Measurements from ENCODE around the gene ZBTB8A.
"Not testable (repeated sequence)": the region's sequence is repeated elsewhere in the genome, so short reads cannot be mapped to it uniquely, and the experiment has no call there.

ZBTB8A gene

DNA sequence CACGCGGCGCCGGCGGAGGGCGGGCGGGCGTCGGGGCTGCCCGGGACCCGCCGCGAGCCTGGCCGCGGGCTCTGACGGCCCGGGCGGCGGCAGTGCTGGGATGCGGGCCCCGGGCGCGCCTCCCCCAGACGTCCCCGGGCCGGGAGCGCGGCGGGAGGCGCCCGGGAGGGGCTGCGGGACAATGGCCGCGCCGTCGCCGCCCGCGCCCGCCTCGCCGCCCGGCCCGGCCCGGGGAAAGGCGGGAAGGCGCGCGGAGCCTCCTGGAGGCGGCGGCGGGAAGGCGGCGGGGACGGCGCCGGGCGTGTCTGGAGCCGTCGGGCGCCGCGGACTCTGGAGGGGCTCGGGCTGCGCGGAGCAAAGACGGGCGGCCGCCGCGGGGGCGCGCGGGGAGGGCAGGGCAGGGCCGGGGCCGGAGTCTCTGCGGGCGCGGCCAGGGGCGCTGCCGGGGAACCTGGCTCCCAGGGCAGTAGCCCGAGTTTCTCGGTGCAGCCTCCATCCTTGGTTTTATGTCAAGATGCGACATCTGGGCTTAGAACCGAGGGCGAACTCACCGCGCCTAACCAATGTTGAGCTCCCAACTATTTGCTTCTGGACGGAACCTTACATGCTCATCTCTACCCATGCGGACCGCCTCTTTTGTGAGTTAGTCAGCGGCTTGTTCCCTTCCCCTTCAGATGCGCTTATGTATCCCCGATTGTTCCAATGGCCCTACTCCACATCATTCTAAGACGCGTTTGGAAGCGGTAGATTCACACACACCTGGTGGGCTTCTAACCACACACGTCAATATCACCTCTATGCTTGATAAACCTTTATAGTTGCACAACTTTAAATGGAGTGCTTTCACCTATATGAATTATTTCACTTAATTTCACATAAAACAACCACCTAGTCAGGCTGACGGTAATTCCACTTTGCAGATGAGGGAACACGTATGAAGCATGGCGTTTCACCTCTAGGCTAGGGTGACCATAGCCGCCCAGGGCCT lies 651 bp downstream of the ZBTB8A start:
- DNase-seq = no peak

DNA sequence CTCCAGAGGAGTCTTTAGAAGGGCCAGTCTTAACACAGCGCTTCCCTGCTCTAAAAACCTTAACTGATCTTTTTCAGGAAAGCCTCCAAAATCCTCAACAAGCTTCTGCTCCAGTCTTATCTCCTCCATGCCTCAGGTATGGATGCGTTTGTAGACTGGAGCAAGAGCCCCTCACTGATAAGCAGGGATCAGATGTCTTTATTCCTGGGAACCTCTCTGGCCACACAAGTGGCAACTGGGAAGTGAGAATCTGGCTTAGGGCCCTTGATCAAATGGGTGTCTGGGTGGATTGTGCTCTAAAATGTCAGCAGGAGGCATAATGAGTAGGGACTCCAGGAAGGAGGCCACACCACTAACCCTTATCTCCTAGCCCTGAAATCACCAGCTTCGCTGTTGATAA lies 1.4 kb downstream of the ZBTB8A start:
- no peak for DNase-seq

DNA sequence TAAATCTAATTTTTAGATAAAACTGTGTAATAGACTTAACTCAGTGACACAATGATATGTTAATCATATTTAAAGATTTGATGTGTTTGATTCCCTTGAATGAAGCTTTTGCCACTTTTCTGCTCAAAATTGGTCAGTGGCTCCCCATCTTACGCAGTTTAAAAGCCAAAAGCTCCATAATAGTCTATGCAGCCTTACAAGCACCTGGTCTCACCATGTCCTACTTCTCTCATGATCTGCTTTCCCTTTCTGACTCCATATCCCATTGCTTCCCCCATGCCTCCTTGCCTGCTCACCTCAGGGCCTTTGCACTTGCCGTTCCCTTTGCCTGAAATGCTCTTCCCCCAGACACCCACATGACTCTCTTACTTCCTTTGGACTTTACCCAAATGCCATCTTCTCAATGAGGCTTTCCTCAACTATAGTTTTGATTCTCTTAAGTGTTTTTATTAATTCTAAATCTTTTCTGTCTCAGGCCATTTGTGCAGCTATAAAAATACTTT lies 1.9 kb downstream of the ZBTB8A start:
- DNase-seq = no peak

DNA sequence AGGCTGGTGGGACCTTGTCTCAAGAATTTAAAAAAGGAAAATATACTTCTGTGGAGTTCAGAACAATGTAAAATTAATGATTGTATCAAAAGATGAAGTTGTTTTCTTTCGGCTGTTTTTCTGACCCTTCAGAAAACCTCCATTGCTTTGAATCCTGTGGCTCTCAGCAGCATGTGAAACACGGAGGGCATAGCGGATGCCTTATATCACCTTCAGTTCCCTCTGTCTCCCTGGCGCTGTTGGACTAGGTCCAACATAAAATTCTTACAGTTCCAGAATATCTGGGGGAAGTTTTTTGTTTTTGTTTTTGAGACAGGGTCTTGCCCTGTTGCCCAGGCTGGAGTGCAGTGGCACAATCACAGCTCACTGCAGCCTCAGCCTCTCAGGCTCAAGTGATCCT lies 7.4 kb downstream of the ZBTB8A start:
- no peak for DNase-seq

DNA sequence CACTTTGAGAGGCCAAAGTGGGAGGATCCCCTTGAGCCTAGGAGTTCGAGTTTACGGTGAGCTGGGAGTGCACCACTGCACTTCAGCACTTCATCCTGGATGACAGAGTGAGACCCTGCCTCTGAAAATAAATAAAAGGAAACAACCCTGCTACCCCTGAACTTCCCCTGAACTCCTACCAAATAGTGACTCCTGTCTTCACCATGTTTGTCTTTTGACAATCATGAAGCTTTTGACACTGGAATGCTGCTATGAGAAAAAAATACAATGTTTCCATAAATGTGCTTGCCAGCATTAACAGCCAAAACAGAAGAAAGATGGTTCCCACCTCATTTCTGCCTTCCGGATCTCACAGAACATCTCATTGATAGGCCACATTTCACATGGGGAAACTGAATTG lies 10.4 kb downstream of the ZBTB8A start:
- no peak for DNase-seq

DNA sequence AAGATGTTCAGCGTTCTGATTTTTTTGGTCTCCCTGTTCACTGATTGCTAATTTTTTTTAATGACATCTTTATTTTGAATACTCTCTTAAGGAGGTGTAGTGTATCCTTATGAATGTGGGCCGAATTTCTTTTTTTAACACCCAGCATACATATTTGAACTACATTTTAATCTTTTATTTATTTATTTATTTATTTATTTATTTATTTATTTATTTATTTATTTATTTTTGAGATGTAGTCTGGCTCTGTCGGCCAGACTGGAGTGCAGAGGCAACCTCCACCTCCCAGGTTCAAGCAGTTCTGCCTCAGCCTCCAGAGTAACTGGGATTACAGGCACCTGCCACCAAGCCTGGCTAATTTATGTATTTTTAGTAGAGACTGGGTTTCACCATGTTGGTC lies 15.1 kb downstream of the ZBTB8A start:
- no peak for DNase-seq

DNA sequence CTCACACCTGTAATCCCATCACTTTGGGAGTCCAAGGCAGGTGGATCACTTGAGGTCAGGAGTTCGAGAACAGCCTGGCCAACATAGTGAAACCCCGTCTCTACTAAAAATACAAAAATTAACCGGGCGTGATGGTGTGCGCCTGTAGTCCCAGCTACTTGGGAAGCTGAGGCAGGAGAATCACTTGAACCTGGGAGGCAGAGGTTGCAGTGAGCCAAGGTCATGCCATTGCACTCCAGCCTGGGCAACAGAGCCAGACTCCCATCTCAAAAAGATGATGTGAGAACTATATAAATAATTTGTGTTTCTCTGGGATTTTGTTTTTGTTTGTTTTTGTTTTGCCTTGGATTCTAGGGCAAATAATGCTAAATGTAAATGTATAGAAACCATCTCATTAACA lies 17.8 kb downstream of the ZBTB8A start:
- not testable (repeated sequence) for DNase-seq

DNA sequence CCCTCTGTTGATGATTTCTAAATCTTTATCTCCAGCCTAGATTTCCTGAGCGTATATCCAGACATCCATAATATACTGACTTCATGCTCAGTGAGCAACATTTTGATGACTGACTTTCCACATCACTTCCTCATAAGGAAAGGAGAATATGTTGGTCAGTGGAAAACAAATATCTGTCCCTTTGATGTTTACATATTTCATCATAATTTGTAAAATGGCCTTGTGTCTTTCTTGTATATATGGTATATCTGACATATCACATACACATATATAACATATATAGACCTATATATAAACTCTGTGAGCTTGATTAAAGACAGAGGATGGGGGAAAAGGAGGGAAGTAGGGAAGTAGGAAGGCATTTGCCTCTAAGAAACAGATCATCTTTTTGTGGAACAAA lies 18.6 kb downstream of the ZBTB8A start:
- no peak for DNase-seq

DNA sequence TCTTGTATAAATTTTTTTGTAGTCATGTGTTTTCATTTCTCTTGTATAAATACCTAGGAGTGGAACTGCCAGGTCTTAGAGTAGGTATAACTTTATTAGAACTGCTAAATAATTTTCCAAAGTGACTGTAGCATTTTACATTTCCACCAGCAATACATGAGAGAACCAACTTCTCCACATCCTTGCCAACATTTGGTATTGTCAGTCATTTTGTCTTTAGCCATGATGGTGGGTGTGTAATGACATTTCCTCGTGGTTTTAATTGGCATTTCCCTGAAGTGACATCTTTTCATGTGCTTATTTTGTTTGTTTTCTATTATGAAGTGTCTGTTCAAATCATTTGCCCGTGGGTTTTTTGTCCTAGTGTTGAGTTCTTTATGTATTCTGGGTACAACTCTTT lies 29.7 kb downstream of the ZBTB8A start:
- DNase-seq = no peak

DNA sequence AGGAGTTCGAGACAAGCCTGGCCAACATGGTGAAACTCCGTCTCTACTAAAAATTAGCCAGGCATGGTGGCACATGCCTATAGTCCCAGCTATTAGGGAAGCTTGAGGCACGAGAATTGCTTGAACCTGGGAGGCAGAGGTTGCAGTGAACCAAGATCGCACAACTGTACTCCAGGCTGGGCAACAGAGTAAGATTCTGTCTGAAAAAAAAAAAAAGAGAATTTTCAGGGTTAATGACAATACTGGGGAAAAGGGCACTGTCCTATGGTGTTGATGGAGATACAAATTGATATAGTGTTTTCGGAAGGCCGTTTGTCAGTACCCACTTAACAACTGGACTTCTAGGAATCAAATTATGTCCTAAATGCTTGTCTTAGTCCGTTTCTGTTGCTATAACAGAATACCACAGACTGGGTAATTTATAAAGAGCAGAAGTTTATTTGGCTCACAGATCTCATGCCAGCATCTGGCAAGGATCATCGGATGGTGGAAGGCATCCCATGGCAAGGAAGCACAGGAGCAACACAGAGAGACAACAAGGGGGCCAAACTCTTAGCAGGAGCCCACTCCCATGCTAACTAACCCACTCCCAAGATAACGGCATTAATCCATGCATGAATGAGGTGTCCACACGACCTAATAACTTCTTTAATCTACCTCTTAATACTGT lies 41.3 kb downstream of the ZBTB8A start:
- DNase-seq = no peak

DNA sequence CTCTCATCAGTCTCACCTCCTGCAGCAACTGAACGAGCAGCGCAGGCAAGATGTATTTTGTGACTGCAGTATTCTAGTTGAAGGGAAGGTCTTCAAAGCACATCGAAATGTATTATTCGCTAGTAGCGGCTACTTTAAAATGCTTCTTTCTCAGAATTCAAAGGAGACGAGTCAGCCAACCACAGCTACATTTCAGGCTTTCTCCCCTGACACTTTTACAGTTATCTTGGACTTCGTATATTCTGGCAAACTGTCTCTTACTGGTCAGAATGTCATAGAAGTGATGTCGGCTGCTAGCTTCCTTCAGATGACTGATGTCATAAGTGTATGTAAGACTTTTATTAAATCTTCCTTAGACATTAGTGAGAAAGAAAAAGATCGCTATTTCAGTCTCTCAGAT lies 53.7 kb downstream of the ZBTB8A start:
- no peak for DNase-seq

DNA sequence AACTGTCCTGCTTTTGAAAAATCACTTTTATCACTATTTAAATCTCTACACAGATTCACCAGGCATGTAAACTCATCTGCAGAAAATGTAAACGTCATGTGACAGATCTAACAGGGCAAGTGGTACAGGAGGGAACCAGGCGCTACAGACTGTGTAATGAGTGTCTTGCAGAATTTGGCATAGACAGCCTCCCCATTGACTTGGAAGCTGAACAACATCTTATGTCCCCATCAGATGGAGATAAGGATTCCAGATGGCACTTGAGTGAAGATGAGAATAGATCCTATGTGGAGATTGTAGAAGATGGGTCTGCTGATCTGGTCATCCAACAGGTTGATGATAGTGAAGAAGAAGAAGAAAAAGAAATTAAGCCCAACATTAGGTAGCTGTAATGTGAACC lies 60.8 kb downstream of the ZBTB8A start:
- no peak for DNase-seq

DNA sequence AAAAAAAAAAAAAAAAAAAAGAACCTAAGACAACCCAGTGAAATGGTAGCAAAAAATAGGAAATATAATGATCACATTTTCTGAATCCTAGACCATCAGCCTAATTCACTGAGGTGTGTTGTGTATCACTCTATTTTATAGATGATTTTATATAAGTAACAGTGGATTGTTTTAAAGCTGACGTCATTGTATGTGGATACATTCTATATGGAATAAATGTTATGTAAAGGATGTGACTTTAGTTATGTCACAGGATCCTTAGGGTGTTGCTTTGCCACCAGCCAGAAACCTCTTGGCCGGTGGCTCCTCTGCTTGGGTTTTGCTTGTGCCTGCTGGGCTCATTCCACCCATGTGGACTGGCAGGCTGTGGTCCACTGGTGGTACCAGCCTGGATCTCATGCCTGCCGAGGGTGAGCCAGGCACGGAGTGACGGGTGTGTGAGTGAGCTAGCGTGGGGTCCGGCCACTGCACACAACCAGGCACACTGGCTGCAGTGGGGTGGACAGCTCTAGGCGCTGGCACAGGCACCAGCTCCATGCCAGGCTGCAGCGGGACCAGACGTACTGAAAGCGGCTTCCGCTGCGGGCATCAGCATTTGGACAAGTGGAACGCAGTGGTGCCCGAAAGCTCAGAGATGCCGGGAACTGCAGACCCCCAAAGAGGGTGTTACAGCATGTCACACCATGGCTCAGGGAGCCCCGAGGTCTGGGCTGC lies 66.6 kb downstream of the ZBTB8A start:
- DNase-seq = no peak

DNA sequence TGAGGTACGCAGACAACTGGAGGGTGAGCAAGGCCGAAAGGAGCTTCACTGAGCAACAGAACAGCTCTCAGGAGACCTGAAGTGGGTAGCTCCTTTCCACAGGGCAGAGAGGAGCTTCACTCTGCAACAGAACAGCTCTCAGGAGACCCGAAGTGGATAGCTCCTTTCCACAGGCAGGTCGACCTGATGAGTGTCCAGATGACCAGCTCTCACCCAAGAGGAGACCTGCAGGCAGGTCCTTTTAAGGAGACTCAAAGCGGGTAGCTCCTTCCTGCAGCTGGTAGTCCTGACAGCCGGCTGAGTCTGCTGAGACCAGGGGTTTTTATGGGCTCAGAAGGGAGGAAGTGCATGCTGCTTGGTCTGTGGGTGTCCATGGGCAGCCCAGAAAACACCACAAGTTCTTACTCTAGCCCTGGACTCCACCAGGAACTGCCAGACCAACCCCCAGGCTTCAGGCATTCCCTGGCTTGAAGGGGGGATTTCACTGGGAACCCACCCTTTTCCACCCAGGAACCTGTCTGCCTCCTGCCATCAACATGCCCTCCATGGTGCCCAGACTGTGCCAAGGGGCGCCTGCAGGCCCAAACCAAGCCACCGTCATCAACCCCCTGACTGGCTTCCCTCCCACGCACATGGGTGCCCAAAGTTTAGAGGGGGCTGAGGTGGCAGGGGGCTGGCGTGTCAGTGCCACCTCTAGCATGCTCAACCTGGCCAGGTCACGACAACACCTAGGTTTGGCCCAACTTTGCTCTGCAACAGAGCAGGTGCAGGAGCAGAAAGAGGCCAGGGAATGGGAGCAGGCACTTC lies 67.5 kb downstream of the ZBTB8A start:
- DNase-seq = no peak

DNA sequence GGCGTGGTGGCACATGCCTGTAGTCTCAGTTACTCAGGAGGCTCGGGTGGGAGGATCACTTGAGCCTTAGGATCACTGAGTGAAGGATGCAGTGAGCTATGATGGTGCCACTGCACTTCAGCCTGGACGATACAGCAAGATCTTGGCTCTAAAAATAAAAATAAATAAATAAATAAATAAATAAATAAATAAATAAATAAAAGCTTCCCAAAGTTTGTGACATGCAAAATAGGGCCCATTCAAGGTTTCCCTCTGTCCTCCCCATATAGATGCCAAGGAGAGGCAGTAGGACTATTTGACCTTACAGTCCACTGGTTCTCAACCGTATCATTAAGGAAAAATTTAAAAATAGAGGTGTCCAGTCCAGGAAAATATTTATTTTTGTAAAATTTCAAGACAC lies 70.0 kb downstream of the ZBTB8A start:
- DNase-seq = no peak

DNA sequence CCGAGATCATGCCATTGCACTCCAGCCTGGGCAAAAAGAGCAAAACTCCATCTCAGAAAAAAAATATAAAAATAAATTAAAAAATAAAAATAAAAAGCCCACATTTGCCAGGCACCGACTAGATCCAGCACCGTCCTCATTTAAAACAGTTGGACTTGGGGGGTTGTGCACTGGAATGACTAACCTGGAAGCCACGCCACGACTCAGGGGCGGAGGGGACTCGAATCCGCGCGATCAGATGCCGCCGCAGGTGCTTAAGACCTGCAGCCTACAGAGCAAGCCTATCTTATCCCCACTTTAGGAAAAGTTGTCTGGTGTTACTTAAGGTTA lies 72.6 kb downstream of the ZBTB8A start:
- no peak for DNase-seq

DNA sequence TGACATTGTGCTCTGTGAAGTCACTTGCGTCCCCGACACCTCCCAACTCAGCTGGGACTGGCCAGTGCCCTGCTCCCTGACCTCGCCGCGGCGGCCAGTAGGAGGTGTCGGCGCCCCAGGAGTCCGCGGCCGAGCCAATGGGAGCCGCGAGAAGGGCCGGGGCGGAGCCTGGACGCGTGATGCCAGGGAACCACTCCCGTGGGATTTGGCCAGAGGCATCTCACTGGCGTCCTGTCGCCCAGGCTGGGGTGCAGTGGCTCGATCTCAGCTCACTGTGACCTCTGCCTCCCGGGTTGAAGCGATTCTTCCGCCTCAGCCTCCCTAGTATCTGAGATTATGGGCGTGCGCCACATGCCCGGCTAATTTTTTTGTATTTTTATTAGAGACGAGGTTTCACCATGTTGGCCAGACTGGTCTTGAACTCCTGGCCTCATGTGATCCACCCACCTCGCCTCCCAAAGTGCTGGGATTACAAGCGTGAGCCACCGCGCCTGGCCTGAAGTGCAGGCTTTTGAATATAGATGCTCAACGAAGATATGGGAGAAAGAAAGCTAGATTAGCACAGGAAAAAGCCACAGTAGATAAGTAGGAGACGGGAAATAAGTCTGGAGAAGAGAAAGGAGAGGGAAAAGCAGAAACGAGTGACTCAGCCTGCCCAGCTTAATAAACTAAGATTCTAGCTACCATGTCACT lies 73.1 kb downstream of the ZBTB8A start:
- DNase-seq = peak; percentile 60

DNA sequence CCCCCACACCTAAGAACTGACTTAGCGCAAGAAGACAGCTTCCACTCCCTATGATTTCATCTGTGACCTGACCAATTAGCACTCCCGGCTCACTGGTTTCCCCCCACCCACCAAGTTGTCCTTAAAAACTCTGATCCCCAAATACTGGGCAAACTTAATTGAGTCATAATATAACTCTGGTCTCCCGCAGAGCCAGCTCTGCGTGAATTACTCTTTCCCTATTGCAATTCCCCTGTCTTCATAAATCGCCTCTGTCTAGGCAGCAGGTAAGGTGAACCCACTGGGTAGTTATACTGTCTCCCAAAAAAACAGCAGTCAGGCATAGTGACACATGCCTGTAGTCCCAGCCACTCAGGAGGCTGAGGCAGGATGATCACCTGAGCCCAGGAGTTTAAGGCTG lies 74.2 kb downstream of the ZBTB8A start:
- no peak for DNase-seq

DNA sequence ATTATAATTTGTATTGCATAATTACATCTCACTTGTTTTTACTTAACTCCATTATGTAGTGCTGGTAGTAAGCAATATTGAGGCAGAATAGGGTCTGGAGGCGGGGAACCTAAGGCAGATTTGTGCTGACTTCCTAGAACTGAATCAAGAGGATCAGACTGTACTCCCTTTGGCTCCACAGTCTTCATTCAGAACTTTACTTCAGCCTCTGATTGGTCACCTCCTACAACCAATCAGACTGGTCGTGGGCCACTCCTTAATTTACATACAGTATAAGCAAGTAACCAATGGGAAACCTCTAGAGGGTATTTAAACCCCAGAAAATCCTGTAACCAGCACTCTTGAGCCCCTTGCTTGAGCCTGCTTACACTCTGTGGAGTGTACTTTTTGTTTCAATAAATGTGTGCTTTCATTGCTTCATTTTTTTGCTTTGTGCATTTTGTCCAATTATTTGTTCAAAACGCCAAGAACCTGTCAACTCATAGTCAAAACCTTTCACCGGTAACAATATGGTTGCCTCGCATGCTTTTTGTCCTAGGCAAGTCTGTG lies 79.5 kb downstream of the ZBTB8A start:
- no peak for DNase-seq

DNA sequence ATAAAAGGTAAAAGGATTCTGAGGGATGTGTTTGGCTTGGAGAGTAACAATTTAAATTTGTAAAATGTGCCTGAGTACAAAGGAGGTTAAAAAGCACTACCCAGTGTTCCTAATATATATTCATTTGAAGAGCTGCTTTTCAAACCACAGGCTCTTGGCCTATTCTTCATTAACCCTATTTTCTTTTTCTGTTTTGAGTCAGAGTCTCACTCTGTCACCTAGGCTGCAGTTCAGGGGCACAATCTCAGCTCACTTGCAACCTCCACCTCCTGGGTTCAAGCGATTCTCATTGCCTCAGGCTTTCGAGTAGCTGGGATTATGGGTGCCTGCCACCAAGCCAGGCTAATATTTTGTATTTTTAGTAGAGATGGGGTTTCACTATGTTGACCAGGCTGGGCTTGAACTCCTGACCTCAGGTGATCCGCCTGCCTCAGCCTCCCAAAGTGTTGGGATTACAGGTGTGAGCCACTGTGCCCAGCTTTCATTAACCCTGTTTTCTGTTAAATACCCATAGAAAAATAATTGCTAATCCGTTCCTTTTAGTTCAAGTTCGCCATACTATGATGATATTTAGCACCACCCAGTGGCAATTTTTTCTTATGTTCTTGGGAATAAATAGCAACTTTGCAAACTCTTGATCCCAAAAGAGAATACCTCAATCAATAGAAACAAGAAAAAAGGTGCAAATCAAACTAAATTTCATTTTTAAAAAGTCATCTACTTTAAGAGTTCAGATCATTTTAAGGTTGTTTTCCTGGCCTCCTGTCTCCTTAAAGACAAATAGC lies 80.7 kb downstream of the ZBTB8A start:
- no peak for DNase-seq

DNA sequence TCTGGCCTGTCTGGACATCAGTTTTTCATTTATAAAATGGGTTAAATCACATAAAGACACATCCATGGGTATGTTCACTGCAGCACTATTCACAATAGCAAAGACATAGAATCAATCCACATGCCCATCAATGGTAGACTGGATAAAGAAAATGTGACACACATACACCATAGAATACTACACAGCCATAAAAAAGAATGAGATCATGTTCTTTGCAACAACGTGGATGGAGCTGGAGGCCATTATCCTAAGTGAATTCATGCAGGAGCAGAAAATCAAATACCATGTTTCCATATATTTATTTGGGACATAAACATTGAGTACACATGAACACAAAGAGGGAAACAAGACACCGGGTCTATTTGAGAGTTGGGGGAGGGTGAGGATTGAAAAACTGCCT lies 83.0 kb downstream of the ZBTB8A start:
- DNase-seq = no peak
